H4 (cell line): ENCODE measurements around the gene CCDC18. TPM values are rescaled to one million over a fixed set of nuclear protein-coding genes. Genes with fewer than 3 reads are reported as not detected.
"Not testable (repeated sequence)": the region's sequence is repeated elsewhere in the genome, so short reads cannot be mapped to it uniquely, and the experiment has no call there.

ENCODE experiments used
- DNase-seq: peaks from one replicate; pipeline ENCODE4 v3.0.0-alpha.2; 2015; ENCODE audit warnings: low spot score
- total RNA-seq: library from RNA; depleted of rRNA; stranded (reverse); fragments of >200 nt; shearing (Covaris generic); gene quantifications from 2 replicates; pipeline ENCODE4 v1.2.3, GENCODE V29; 2014

The CCDC18 gene
- total RNA-seq, 1 experiment from 2014 or later, result 3.3 TPM

- no peak for DNase-seq
Measured at GRCh38 chr1:93171549-93172034, 8.9 kb upstream of the CCDC18 start.

- DNase-seq, result no peak
Measured at GRCh38 chr1:93172778-93173177, 7.7 kb upstream of the CCDC18 start.

- not testable (repeated sequence) for DNase-seq
Measured at GRCh38 chr1:93174638-93175037, 5.9 kb upstream of the CCDC18 start.

GRCh38 chr1:93177991-93178390, 2.5 kb upstream of the CCDC18 start:
- no peak for DNase-seq

GRCh38 chr1:93178418-93178817, 2.1 kb upstream of the CCDC18 start:
- DNase-seq, result peak; percentile 5

- peak; percentile 94 for DNase-seq
Measured at GRCh38 chr1:93179886-93180722, 420 bp upstream of the CCDC18 start, which contains the start of gene TMED5. TSS of gene TMED5 (minus strand) at chr1:93180413. CDS start at chr1:93180242, 171 bp downstream.

- DNase-seq, result no peak
Measured at GRCh38 chr1:93186667-93187066, 6.1 kb downstream of the CCDC18 start.

GRCh38 chr1:93190432-93190831, 9.9 kb downstream of the CCDC18 start:
- DNase-seq, result no peak

- no peak for DNase-seq
Measured at GRCh38 chr1:93194231-93194990, 13.9 kb downstream of the CCDC18 start.

GRCh38 chr1:93196591-93196990, 16.1 kb downstream of the CCDC18 start:
- no peak for DNase-seq

GRCh38 chr1:93199150-93199549, 18.6 kb downstream of the CCDC18 start:
- no peak for DNase-seq

GRCh38 chr1:93200086-93200620, 19.6 kb downstream of the CCDC18 start:
- no peak for DNase-seq

GRCh38 chr1:93200714-93201113, 20.2 kb downstream of the CCDC18 start:
- DNase-seq, result no peak

GRCh38 chr1:93205892-93206566, 25.5 kb downstream of the CCDC18 start:
- no peak for DNase-seq

GRCh38 chr1:93206567-93206954, 26.0 kb downstream of the CCDC18 start:
- DNase-seq, result no peak

- no peak for DNase-seq
Measured at GRCh38 chr1:93207211-93207610, 26.7 kb downstream of the CCDC18 start.

- DNase-seq, result no peak
Measured at GRCh38 chr1:93215322-93215721, 34.8 kb downstream of the CCDC18 start.

GRCh38 chr1:93219443-93219842, 38.9 kb downstream of the CCDC18 start:
- no peak for DNase-seq

GRCh38 chr1:93220716-93221115, 40.2 kb downstream of the CCDC18 start:
- DNase-seq, result not testable (repeated sequence)

GRCh38 chr1:93221913-93222312, 41.4 kb downstream of the CCDC18 start:
- DNase-seq, result no peak

- DNase-seq, result no peak
Measured at GRCh38 chr1:93223023-93223675, 42.6 kb downstream of the CCDC18 start.
